ENCODE measurements around the gene AXL. TPM values are rescaled to one million over a fixed set of nuclear protein-coding genes. Genes with fewer than 3 reads are reported as not detected.

The AXL gene
- total and polyA plus RNA-seq, 2 of the 13 experiments (the other 11 are each of a cell fraction or from before 2014, with no cell fraction given): 0.71 to 5.9 TPM

- TF ChIP-seq UBTF (CRISPR knock-in tag; IDR thresholded peaks at IDR 0.05) (peak; percentile 87), ZFP36L1 (CRISPR knock-in tag; IDR thresholded peaks at IDR 0.05) (no peak; the same call in 1 of the 2 replicates), ZNF567 (CRISPR knock-in tag; IDR thresholded peaks at IDR 0.05; ENCODE audit: borderline replicate concordance) (no peak), MYNN (CRISPR knock-in tag; IDR thresholded peaks at IDR 0.05; ENCODE audit: low read depth) (peak; percentile 77; the same call in 1 of the 2 replicates), ZNF639 (CRISPR knock-in tag; conservative IDR thresholded peaks at IDR 0.05) (0 out of 2 replicates have a peak, but pooled peaks have one; percentile 53), PAX8 (CRISPR knock-in tag; IDR thresholded peaks at IDR 0.05; ENCODE audit: borderline replicate concordance) (no peak), NKX3-1 (CRISPR knock-in tag; IDR thresholded peaks at IDR 0.05) (peak; percentile 71), ZNF383 (CRISPR knock-in tag; IDR thresholded peaks at IDR 0.05; ENCODE audit: borderline replicate concordance) (no peak), DRAP1 (CRISPR knock-in tag; IDR thresholded peaks at IDR 0.05) (no peak), ZNF83 (CRISPR knock-in tag; IDR thresholded peaks at IDR 0.05; ENCODE audit: borderline replicate concordance) (no peak), THAP9 (CRISPR knock-in tag; IDR thresholded peaks at IDR 0.05; ENCODE audit: borderline replicate concordance) (peak; percentile 98), MAX (IDR thresholded peaks at IDR 0.05) (peak; percentile 96), ARHGAP35 (CRISPR knock-in tag; IDR thresholded peaks at IDR 0.05; ENCODE audit: borderline replicate concordance) (peak; percentile 35; the same call in 1 of the 2 replicates), ZHX2 (IDR thresholded peaks at IDR 0.05; ENCODE audit: low read depth) (peak; percentile 99), ZHX2 (CRISPR knock-in tag; IDR thresholded peaks at IDR 0.05; ENCODE audit: borderline replicate concordance) (no peak)
These were observed 45.0 kb downstream of the AXL start, which contains the start of gene HNRNPUL1 (continued) for GRCh38 chr19:41263850-41264580.

Measured in HepG2 (cell line).